IPS-NIHi11 (cell line): Measurements from ENCODE around the gene FER1L5.

Source experiments
- DNase-seq: peaks from one replicate; pipeline ENCODE4 v3.0.0; 2012; ENCODE audit warnings: mixed read lengths, low spot score

Gene FER1L5

DNA sequence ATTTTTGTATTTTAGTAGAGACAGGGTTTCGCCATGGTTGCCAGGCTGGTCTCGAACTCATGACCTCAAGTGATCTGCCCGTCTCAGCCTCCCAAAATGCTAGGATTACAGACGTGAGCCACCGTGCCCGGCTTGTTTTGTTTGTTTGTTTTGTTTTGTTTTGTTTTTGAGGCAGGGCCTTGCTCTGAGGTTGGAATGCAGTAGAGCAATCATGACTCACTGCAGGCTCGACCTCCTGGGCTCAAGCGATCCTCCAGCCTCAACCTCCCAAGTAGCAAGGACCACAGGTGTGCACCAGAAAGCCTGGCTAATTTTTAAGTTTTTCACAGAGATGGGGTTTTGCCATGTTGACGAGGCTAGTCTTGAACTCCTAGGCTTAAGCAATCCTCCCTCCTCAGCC, 109.2 kb downstream of the FER1L5 start:
- DNase-seq, result no peak

DNA sequence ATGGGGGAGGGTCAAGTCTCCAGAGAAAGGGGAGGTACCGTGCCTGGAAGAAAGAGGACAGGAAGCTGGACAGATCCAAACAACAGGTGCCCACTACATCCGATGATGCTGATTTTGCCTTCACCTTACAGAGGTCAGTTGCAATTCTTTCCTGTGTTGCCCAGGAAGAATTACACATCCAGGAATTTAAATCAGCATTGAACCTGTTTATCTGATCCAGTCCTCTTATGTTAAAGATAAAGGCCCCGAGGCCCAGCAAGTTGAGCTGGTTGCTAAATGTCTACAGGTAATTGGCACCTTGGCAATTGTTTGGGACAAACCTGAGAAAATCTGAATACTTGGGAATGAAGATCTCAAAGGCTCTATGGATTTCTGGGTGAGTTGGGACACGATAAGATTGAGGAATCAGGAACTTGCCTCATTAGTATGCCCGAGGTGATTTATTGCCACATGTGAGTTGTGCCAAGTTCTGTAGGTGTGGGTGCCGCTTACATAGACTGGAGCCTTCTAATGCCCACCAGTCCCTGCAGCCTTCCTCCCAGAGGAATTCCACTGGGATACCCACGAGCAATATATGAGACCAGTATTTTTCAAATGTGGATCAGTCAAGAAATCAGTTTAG, 111.2 kb downstream of the FER1L5 start:
- DNase-seq, result no peak

- no peak for DNase-seq
Observed at GRCh38 chr2:96754317-96754716, 111.8 kb downstream of the FER1L5 start.
